T follicular helper cell (primary cell): ENCODE data around the gene YDJC.
"Not testable (repeated sequence)": the region's sequence is repeated elsewhere in the genome, so short reads cannot be mapped to it uniquely, and the experiment has no call there.

ENCODE experiments used
- DNase-seq: peaks from one replicate; pipeline ENCODE4 v3.0.0-alpha.2; 2020; ENCODE audit warnings: low read depth
- total RNA-seq, 2 experiments: gene quantifications; one replicate each; lab custom pipeline; 2026; lab: John Stamatoyannopoulos, UW

The YDJC gene, protein sequence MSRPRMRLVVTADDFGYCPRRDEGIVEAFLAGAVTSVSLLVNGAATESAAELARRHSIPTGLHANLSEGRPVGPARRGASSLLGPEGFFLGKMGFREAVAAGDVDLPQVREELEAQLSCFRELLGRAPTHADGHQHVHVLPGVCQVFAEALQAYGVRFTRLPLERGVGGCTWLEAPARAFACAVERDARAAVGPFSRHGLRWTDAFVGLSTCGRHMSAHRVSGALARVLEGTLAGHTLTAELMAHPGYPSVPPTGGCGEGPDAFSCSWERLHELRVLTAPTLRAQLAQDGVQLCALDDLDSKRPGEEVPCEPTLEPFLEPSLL
- 40.6 to 49.0 reads per million in 2 experiments for total RNA-seq

DNA sequence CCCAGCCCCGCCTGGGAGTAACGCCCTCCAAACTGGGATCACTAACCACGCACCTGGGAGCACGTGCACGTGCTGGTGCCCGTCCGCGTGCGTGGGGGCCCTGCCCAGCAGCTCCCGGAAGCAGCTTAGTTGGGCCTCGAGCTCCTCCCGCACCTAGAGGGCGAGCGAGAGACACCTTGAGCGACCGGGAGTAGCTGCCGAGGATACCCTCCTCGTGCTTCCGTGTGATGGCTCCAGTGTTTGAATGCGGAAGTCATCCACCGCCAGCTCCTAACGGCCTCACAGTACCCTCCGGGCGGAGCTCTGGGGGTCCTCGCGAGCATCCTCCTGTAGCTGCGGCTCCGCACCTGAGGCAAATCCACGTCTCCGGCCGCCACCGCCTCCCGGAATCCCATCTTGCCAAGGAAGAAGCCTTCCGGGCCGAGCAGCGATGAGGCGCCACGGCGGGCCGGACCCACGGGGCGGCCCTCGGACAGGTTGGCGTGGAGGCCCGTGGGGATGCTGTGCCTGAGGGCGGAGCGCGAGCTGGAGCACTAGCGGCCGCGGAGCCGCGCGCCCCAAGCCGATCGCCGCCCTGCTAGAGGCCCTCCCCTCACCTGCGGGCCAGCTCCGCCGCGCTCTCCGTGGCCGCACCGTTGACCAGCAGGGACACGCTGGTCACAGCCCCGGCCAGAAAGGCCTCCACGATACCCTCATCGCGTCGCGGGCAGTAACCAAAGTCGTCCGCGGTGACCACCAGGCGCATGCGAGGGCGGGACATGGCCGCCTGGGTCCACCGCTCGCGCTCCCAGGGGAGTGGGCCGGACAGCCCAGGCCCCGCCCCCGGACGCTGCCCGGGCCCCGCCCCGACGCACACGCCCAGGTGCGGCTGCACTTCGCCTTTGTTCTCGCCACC, at the start of gene YDJC:
Gene YDJC, minus strand, starts transcription at position 768 of the 895 bp plus-strand sequence. Its CDS starts 8 bp downstream, at position 760.
- peak; percentile 94 for DNase-seq

DNA sequence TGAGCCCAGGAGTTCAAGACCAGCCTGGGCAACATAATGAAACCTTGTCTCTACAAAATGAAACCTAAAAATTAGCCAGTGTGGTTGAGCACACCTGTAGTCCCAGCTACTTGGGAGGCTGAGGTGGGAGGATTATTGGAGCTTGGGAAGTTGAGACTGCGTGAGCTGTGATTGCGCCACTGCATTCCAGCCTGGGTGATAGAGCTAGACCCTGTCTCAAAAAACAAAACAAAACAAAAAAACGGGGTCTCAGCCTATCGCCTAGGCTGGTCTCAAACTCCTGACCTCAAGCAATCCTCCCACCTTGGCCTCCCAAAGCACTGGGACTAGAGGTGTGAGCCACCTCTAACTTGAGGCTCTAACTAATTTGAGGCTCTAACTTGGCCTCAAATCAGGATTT, 49.6 kb upstream of the YDJC start:
- no peak for DNase-seq

DNA sequence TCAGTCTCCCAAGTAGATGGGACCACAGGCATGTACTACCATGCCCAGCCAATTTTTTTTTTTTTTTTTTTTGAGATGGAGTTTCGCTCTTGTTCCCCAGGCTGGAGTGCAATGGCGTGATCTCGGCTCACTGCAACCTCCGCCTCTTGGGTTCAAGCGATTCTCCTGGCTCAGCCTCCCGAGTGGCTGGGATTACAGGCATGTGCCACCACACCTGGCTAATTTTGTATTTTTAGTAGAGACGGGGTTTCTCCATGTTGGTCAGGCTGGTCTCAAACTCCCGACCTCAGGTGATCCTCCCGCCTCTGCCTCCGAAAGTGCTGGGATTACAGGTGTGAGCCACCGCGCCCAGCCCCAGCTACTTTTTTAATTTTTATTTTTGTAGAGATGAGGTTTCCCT, 49.0 kb upstream of the YDJC start:
- DNase-seq = not testable (repeated sequence)

DNA sequence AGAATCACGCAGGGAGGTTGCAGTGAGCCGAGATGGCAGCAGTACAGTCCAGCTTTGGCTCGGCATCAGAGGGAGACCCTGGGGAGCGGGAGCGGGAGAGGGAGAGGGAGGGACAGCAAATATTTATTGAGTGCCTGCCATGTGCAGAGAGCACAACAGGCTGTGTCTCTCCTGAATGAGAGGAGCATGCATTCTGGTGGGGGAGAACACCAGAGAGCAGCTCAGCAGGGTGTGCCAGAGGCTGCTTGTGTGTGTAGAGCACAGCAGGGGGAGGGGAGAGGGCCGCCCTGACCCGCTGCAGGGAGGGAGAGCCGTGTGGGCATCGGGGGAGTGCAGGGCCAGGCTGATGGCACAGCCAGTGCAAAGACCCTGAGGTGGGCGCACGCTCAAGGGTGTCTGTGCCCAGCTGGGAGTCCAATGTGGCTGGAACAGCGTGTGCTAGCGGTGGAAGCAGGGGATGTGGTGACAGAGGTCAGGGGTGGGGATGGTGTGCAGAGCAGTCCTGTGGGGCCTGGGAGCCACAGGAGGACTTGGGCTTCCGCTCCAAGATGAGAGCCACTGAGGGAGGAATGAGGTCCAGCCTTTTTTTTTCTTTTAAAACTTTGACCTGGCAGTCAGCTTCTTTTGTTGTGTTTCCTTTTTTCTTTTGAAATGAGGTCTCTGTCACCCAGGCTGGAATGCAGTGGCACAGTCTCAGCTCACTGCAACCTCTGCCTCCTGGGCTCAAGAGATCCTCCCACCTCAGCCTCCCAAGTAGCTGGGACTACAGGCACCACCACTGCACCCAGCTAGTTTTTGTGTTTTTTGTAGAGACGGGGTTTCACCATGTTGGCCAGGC, 48.0 kb upstream of the YDJC start:
- no peak for DNase-seq

DNA sequence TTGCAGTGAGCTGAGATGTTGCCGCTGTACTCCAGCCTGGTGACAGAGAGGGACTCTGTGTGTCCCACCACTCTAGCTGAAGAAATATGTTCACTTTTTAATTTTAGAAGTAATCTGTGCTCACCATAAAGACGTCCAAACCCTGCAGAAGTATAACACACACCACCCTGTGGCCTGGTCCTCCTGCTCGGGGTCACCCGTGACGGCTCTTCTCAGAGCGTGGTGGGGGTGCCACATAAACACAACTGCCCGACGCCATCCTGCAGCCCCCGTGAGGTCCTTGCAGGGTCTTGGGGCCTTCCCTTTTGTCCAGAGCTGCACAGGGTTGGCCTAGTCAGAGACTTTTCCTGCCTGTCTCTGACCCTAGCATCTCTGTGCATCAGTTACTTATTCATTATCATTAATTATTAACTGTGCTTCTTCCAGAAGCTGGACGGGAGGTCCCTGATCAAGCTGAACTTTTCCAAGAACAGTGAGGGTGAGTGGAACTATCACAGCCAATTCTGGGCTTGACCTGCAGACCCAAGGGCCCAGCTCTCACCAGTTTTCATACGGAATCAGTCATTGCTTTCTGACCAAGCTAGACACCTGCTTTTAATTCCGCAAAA, 44.9 kb upstream of the YDJC start:
- DNase-seq = no peak

DNA sequence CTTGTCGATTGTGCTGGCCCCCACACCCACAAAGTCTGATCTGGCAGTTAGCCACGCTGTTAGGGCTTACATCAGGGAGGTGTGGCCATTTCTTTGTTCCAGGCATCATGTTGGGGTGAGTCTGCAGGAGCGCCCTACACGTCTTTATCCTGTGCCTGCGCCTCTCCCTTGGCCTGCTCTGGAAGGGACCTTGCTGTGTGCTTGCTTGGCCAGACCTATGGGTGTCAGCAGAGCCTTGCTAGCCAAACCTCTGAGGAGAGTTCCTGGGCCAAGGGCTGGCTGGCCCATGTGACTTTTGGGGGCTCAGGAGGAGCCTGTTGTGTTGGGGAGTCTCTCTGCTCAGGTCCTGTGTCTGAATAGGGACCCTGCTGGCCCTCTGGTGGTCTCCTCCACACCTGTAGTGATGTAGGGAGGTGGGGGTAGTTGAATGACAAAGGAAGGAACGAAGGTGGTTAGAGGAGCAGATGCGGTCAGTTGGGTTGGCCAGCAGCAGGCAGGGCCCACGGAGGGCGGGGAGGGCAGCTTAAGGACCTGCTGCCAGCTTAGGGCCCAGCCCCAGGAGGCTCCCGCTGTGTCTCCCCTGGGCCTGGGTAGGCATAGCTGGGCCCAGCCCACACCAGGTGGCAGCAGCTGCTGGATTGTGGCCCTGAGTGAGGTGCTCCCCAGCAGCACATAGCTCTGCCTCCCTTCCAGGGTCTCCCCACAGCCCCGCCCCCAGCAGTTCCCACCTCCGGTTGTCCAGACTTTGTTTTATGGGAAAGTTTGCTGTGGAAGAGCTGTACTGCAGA, 43.9 kb upstream of the YDJC start:
- DNase-seq = no peak

DNA sequence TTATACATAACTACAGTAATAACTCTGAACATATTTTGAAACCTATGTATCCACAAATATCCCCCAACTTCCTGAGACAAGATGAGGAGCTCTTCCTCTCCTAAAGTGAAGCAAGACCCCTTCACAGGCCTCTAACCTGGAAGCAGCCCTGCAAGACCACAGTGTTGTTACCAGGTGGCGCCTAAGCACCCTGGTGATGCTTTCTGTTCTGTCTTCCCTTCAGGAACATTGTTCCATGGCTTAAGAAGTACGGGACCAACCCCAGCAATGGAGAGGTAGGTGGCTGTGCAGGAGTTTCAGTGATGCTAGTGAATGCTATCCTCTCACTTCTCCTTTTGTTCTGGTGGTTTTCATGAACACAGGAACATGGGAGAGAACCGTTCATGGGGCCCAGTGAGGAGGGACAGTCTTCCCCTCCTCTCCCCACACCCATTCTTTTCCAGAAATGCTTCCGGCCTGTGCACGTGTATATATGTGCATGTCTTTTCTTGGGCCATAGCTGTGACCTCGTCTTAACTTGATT, 42.3 kb upstream of the YDJC start:
- DNase-seq = no peak

DNA sequence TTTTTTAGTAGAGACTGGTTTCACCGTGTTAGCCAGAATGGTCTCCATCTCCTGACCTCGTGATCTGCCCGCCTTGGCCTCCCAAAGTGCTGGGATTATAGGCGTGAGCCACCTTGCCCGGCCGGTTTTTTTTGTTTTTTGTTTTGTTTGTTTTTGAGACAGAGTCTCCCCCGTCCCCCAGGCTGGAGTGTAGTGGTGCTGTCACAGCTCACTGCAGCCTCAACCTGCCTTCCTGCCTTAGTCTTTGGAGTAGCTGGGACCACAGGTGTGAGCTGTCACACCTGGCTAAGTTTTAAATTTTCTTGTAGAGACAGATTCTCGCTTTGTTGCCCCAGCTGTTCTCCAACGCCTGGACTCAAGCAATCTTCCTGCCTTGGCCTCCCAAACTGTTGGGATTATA, 39.2 kb upstream of the YDJC start:
- DNase-seq = no peak

DNA sequence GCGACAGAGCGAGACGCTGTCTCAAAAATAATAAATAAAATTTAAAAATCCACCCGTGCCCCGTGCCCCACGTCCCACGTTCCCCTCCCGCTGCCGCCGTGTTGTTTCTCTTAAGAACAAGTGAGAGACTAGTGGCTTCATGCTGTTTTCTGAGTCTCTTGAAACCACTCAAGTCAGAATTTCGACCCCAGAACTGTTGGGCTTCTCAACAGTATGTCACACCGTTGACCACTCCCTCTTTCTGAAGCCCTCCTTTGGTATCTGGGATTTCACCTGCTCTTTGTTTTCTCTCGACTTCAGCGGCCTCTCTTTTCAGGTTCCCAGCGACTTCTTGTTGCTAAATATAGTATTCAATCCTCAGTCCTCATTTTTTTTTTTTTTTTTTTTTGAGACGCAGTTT, 37.0 kb upstream of the YDJC start:
- DNase-seq = no peak

DNA sequence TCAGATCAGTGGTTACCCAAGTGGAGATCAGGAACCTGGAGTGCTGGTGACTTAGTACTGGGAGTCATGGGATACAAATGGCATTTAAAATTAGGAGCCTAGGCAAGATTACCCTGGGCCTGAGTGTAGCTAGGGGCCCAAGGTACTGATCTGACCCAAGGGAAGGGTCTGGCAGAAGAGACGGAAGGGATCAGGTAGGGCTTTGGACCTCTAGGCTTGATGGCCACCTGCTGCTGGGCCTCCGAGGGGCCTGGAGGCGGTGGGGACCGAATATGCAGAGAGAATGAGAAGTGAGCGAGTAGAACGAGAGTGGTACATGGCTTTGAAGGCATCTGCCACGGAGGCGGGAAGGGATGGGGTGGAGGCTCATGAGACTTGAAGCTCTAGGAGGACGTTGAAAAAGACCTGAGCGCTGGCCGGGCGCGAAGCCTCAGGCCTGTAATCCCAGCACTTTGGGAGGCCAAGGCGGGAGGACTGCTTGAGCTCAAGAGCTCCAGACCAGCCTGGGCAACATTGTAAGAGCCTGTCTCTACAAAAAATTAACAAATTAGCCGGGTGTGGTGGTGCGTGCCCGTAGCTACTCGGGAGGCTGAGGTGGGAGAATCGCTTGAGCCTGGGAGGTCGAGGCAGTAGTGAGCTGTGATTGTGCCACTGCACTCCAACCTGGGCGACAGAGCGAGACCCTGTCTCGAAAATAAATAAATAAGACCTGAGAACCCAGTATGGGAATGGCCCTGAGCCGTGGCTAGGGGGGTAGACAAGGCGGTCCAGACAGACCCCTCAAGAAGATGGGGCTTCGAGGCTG, 35.4 kb upstream of the YDJC start:
- no peak for DNase-seq

DNA sequence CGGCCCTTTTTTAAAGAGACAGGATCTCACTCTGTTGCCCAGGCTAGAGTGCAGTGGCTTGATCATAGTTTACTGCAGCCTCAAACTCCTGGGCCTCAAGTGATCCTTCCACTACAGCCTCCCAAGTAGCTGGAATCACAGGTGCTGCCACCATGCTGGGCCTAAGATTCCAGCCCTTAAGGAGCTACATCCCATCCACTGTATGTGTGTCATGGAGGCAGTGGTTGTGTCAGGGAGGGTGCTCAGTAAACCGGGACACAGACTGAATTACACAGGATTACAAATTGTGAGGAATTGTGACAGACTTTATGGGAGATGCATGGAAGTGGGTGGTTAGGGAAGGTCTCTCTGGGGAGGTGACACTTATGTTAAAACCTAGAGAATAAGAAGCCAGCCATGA, 33.9 kb upstream of the YDJC start:
- no peak for DNase-seq

DNA sequence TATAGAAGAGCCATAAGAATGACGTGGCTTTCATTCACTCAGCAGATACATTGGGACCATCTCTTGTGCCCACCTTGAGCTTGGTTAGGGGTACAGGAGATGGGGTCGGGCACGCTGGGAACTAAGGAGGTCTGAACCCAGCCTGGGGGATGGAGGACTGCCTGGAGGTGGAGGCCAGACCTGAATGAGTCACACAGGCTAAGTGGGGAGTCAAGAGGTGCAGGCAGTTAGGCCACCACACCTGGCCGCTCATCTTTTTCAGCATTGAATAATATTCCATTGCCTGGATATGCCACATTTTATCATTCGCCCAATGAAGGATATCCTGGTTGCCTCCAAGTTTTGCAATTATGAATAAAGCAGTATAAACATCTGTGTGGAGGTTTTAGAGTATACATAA, 32.2 kb upstream of the YDJC start:
- DNase-seq = no peak

DNA sequence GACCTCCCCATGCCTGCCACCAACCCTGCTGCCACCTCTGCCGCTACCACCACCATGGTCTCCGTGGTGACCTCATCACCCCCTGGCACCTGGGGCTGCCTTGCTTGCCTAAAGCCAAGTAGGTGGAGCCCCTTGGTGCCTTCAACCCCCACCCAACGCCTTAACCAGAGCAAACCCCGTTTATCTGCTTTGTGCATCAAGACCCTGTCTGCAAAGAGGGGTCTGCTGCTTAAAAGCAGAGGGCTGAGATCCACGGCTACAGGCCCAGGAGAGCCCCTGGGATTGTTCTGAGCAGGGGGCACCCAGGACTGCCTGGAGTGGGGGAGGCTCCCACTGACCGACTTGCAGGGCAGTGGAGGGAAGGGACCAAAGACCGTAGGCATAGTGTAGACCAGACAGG, 31.1 kb upstream of the YDJC start:
- DNase-seq = no peak

DNA sequence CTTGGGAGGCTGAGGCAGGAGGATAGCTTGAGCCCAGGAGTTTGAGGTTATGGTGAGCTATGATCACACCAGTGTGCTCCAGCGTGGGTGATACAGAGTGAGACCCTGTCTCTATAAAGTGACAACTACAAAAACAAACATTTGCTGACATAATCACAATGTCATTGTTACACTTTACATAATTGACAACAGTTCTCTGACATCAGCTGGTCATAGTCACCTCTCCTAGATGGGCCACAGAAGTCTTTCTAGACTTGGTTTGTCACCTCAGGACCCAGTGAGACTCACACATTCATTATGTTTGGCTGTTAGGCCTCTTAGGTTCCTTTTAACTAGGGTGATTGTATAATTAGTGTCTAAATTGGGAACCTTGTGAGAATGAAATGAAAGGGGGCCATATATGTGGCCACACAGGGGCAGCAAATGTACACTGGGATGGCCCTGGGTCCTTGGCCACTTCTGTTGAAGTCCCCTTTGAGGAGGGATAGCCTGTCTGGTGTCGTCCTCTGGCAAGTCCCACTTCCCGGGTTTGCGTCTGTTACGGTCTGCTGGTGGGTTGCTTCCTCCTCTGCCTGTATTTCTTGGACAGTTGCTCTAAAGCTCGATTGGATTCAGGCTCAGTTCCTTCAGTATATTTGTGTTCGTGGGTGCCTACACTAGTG, 30.2 kb upstream of the YDJC start:
- DNase-seq = no peak

DNA sequence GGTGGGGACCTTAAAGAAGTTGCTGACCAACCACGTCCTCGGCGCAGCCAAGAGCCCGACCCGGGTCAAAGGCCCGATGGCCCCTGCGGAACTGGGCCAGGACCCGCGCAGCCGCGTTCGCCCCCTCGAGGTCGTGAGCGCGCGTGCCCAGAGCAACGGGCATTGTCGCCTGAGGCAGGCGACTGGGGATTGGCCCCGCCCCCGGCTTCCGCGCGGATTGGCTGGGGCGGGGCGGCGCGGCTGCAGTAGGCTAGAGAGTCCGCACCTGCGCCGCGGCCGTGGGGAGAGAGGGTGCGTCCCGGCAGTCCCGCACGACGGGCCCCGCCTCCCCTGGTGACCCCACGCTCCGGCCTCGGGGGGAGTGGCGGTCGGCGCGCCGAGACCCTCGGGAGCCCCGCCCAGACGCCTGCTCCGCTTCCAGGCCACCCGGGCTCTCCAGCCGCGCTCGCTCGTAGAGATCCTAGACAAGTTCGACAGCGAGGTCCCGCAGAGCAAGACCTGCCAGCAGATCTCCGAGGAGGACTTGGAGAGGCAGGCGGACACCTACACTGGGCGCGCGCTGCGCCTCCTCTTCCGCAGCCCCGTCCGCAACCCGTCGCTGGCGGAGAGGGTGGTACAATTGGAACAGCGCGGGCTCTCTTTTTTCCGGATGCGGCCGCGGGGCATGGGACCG, 27.7 kb upstream of the YDJC start:
- peak; percentile 69 for DNase-seq

DNA sequence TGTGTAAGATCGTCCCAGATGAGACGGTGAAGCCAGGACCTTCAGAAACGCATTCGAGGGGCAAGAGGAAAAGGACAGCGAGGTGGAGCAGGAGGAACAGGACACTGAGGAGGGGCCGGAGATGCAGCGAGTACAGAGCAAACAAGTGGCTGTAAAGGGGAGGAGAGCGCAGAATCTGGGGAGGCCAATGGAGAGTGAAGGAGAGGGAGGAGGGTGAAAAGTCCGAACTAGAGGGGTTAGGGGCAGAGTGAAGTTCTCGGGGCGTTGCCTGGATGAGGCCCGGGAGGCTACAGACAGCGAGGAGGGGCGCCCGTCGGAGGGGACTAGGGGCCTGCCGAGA, 27.2 kb upstream of the YDJC start:
- DNase-seq = no peak

DNA sequence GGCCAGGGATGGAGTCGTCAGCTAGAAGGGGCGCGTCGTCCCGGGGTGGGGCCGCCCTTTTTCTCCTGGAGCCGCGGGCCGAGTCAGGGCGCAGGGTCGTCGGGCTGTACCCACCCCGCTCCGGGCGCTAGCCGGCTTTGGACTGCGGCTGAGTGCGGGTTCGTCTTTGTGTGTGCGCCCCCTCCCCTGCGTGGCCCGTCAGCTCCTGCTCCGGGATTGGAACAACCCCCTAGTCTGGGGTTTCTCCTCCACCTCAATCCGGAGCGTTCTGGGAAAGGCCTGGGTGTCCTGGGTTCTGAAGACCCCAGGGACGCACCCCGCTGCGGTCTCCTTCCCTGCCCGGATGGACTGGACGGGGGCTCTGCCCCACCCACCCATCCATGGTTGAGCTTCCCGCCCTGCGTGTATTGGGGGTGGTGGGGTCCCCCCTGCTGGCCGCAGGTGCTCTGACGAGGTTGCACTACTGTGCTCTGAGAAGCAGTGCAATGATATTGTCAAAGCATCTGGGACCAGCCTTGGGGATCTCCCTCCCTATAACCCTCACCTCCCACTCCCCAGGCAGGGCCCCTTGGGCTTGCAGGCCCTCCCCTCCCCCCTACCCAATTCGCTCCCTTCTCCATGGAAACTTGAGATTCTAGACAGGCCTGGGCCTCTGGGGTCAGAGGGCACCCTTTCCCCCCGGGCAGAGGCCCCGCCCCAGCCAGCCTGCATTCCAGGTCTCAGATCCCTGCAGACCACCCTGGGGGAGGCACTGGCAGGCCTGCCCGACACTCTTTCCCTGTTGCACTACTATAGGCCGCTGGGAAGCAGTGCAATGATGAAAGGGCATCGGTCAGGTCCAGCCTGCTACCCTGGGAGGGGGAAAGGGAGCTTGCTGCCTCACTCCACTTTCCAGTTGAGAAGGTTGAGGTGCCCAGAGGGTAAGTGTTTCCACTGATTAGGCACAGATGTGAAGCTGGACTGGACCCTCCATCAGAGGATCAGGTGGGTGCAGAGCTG, 23.0 kb upstream of the YDJC start:
- DNase-seq = no peak
